Measurements from ENCODE around the gene GCK. TPM values are rescaled to one million over a fixed set of nuclear protein-coding genes. Genes with fewer than 3 reads are reported as not detected.
A peak's percentile ranks its signal among the peaks of the same experiment; 100 is the strongest.

GCK gene
- total RNA-seq, 1 experiment from 2014 or later: not detected

DNA sequence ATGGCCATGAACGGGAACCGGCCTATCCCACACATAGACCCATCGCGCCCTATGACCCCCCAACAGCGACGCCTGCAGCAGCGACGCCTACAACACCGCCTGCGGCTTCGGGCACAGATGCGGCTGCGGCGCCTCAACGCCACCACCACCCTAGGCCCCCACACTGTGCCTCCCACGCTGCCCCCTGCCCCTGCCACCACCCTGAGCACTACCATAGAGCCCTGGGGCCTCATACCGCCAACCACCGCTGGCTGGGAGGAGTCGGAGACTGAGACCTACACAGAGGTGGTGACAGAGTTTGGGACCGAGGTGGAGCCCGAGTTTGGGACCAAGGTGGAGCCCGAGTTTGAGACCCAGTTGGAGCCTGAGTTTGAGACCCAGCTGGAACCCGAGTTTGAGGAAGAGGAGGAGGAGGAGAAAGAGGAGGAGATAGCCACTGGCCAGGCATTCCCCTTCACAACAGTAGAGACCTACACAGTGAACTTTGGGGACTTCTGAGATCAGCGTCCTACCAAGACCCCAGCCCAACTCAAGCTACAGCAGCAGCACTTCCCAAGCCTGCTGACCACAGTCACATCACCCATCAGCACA, 75.4 kb downstream of the GCK start:
- Histone ChIP-seq H3K9me3 (no peaks in the 10 kb centered on the region), H3K4me1 (no peaks in the 10 kb centered on the region), H3K4me3 (ENCODE audit: low read depth, low read length) (no peak overlapping the region), H3K36me3 (ENCODE audit: control insufficient read depth, insufficient read depth, low read length) (no peaks in the 10 kb centered on the region; the same call in none of the 2 replicates), H3K27me3 (replicated peaks; ENCODE audit: control insufficient read depth, insufficient read depth, low read length) (no peaks in the 10 kb centered on the region)
- Mint-ChIP-seq H3K36me3 (ENCODE audit: insufficient read depth, unreplicated experiment) (peaks cover 39% of the 10 kb centered on the region), H3K4me3 (ENCODE audit: unreplicated experiment) (peak overlapping the region; percentile 64), H3K27ac (ENCODE audit: unreplicated experiment) (no peak overlapping the region), H3K9me3 (ENCODE audit: unreplicated experiment) (no peaks in the 10 kb centered on the region), H3K4me1 (ENCODE audit: low read depth, unreplicated experiment) (no peaks in the 10 kb centered on the region), H3K27me3 (ENCODE audit: insufficient read depth, unreplicated experiment) (no peaks in the 10 kb centered on the region)
- no peak for TF ChIP-seq CTCF (IDR thresholded peaks at IDR 0.05; ENCODE audit: insufficient read depth in 1 of 2, low read depth in 1 of 2, low read length in 1 of 2, severe bottlenecking in 1 of 2, unreplicated experiment in 1 of 2)
- POLR2A ChIA-PET: no interaction called here
- intact Hi-C loops (cut with micrococcal nuclease; ENCODE audit: unreplicated experiment): no loop called here
- DNase-seq: no peak
- CTCF ChIA-PET: interaction anchor here (0.6 kb wide), 1 partner anchor 87 kb away, joined by 12 read pairs; no protein-coding TSS in a partner anchor
- BruUV-seq (replicated peaks): no TSS peak

DNA sequence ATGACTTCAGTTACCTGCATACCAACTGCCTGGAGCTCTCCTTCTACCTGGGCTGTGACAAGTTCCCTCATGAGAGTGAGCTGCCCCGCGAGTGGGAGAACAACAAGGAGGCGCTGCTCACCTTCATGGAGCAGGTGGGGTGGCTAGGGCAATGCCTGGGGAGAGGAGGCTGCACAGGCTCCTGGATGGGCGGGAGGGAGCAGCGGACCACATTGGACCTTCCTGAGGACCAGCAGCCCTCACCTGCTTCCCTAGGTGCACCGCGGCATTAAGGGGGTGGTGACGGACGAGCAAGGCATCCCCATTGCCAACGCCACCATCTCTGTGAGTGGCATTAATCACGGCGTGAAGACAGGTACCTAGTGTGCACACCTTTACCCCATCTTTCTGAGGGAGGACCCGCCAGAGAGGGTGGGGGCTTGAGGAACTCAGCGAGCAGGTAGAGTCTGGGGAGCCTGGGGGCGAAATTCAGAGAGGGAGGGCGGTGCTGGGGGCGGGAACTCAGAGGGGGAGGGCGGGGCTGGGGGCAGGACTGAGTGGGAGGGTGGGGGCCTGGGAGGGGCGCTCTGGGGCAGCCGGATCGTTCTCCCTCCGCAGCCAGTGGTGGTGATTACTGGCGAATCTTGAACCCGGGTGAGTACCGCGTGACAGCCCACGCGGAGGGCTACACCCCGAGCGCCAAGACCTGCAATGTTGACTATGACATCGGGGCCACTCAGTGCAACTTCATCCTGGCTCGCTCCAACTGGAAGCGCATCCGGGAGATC, 76.1 kb downstream of the GCK start:
- TF ChIP-seq CTCF (IDR thresholded peaks at IDR 0.05; ENCODE audit: insufficient read depth in 1 of 2, low read depth in 1 of 2, low read length in 1 of 2, severe bottlenecking in 1 of 2, unreplicated experiment in 1 of 2): no peak
- no peaks in the 10 kb centered on the region for H3K4me1 ChIP-seq
- H3K4me3 ChIP-seq (ENCODE audit: low read depth, low read length): no peak overlapping the region
- H3K27me3 ChIP-seq (replicated peaks; ENCODE audit: control insufficient read depth, insufficient read depth, low read length): no peaks in the 10 kb centered on the region
- no peak overlapping the region for H3K27ac Mint-ChIP-seq (ENCODE audit: unreplicated experiment)
- H3K36me3 Mint-ChIP-seq (ENCODE audit: insufficient read depth, unreplicated experiment): peaks cover 36% of the 10 kb centered on the region
- no peak for DNase-seq
- H3K27me3 Mint-ChIP-seq (ENCODE audit: insufficient read depth, unreplicated experiment): no peaks in the 10 kb centered on the region
- intact Hi-C loops (cut with micrococcal nuclease; ENCODE audit: unreplicated experiment): no loop called here
- no peaks in the 10 kb centered on the region; the same call in none of the 2 replicates for H3K36me3 ChIP-seq (ENCODE audit: control insufficient read depth, insufficient read depth, low read length)
- peak overlapping the region; percentile 64 for H3K4me3 Mint-ChIP-seq (ENCODE audit: unreplicated experiment)
- no peaks in the 10 kb centered on the region for H3K9me3 Mint-ChIP-seq (ENCODE audit: unreplicated experiment)
- H3K4me1 Mint-ChIP-seq (ENCODE audit: low read depth, unreplicated experiment): no peaks in the 10 kb centered on the region
- BruUV-seq (replicated peaks): no TSS peak
- no peaks in the 10 kb centered on the region for H3K9me3 ChIP-seq
- POLR2A ChIA-PET: interaction anchor here (1.5 kb wide), 1 partner anchor 10 kb away, joined by 5 read pairs; the partner anchor contains the start of gene POLD2
- CTCF ChIA-PET: interaction anchor here (1.3 kb wide), 1 partner anchor 41 kb away, joined by 3 read pairs; no protein-coding TSS in a partner anchor

GRCh38 chr7:44112231-44112996, 76.8 kb downstream of the GCK start:
- no peaks in the 10 kb centered on the region for H3K9me3 ChIP-seq
- H3K4me1 Mint-ChIP-seq (ENCODE audit: low read depth, unreplicated experiment): no peaks in the 10 kb centered on the region
- intact Hi-C loops (cut with micrococcal nuclease; ENCODE audit: unreplicated experiment): no loop called here
- POLR2A ChIA-PET: interaction anchor here (1.5 kb wide), 1 partner anchor 10 kb away, joined by 5 read pairs; the partner anchor contains the start of gene POLD2
- H3K4me1 ChIP-seq: no peaks in the 10 kb centered on the region
- peaks cover 31% of the 10 kb centered on the region for H3K36me3 Mint-ChIP-seq (ENCODE audit: insufficient read depth, unreplicated experiment)
- H3K27ac Mint-ChIP-seq (ENCODE audit: unreplicated experiment): no peak overlapping the region
- H3K36me3 ChIP-seq (ENCODE audit: control insufficient read depth, insufficient read depth, low read length): no peaks in the 10 kb centered on the region; the same call in 1 of the 2 replicates
- H3K27me3 ChIP-seq (replicated peaks; ENCODE audit: control insufficient read depth, insufficient read depth, low read length): no peaks in the 10 kb centered on the region
- no peaks in the 10 kb centered on the region for H3K27me3 Mint-ChIP-seq (ENCODE audit: insufficient read depth, unreplicated experiment)
- H3K4me3 Mint-ChIP-seq (ENCODE audit: unreplicated experiment): peak overlapping the region; percentile 64
- H3K9me3 Mint-ChIP-seq (ENCODE audit: unreplicated experiment): no peaks in the 10 kb centered on the region
- no peak for TF ChIP-seq CTCF (IDR thresholded peaks at IDR 0.05; ENCODE audit: insufficient read depth in 1 of 2, low read depth in 1 of 2, low read length in 1 of 2, severe bottlenecking in 1 of 2, unreplicated experiment in 1 of 2)
- CTCF ChIA-PET: interaction anchor here (1.3 kb wide), 1 partner anchor 40 kb away, joined by 3 read pairs; no protein-coding TSS in a partner anchor
- peak in 1 of 2 experiments; percentile 30 for DNase-seq
- BruUV-seq (replicated peaks): no TSS peak
- no peak overlapping the region for H3K4me3 ChIP-seq (ENCODE audit: low read depth, low read length)
